Measurements from ENCODE around the gene HEPN1. TPM values are rescaled to one million over a fixed set of nuclear protein-coding genes. Genes with fewer than 3 reads are reported as not detected.

Gene HEPN1
- total RNA-seq, 2 experiments from 2014 or later = not detected

GRCh38 chr11:124920870-124921609 lies 2.0 kb downstream of the HEPN1 start:
- H3K4me3 Mint-ChIP-seq = peak overlapping the region; percentile 39
- peak overlapping the region; percentile 65 for H3K27ac Mint-ChIP-seq
- peak; percentile 78 for DNase-seq
- H3K36me3 Mint-ChIP-seq (ENCODE audit: low read depth) = no peaks in the 10 kb centered on the region
- H3K9me3 Mint-ChIP-seq = no peaks in the 10 kb centered on the region
- POLR2A ChIA-PET = no interaction called here
- H3K27me3 Mint-ChIP-seq = peaks cover 4% of the 10 kb centered on the region
- CTCF ChIA-PET = interaction anchor here (1.2 to 1.6 kb wide), 4 partner anchors 9 to 219 kb away, joined by 3 to 4 read pairs (median 4); partner anchors contain the start of gene CCDC15
- H3K4me1 Mint-ChIP-seq = peaks cover 26% of the 10 kb centered on the region

DNA sequence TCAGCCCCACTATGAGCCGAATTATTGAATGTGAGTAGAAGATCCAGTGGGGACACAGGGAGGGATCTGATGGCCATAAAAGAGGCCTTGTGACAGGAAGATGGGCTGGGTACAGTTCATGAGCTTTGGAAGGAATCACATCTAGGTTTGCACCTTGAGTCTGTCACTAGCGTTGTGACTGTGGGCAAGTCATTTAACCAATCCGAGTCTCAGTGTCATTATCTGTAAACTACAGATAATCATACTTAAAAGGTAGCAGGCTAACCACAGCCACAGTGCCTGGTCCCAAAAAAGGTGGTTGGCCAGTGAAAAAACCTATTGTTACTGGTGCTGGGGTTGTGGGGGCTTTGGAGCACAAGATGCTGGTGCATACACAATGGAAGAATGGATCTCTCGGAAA lies 3.8 kb downstream of the HEPN1 start:
- ChIA-PET POLR2A (no interaction called here), CTCF (no interaction called here)
- peaks cover 25% of the 10 kb centered on the region for H3K4me1 Mint-ChIP-seq
- no peak for DNase-seq
- no peaks in the 10 kb centered on the region for H3K36me3 Mint-ChIP-seq (ENCODE audit: low read depth)
- no peak overlapping the region for H3K4me3 Mint-ChIP-seq
- H3K9me3 Mint-ChIP-seq = no peaks in the 10 kb centered on the region
- H3K27me3 Mint-ChIP-seq = peaks cover 4% of the 10 kb centered on the region
- no peak overlapping the region for H3K27ac Mint-ChIP-seq

GRCh38 chr11:124923296-124923695 lies 4.2 kb downstream of the HEPN1 start:
- ChIA-PET CTCF (no interaction called here), POLR2A (no interaction called here)
- no peak overlapping the region for H3K27ac Mint-ChIP-seq
- H3K36me3 Mint-ChIP-seq (ENCODE audit: low read depth) = no peaks in the 10 kb centered on the region
- peak; percentile 35 for DNase-seq
- no peak overlapping the region for H3K4me3 Mint-ChIP-seq
- peaks cover 25% of the 10 kb centered on the region for H3K4me1 Mint-ChIP-seq
- no peaks in the 10 kb centered on the region for H3K9me3 Mint-ChIP-seq
- peaks cover 4% of the 10 kb centered on the region for H3K27me3 Mint-ChIP-seq

DNA sequence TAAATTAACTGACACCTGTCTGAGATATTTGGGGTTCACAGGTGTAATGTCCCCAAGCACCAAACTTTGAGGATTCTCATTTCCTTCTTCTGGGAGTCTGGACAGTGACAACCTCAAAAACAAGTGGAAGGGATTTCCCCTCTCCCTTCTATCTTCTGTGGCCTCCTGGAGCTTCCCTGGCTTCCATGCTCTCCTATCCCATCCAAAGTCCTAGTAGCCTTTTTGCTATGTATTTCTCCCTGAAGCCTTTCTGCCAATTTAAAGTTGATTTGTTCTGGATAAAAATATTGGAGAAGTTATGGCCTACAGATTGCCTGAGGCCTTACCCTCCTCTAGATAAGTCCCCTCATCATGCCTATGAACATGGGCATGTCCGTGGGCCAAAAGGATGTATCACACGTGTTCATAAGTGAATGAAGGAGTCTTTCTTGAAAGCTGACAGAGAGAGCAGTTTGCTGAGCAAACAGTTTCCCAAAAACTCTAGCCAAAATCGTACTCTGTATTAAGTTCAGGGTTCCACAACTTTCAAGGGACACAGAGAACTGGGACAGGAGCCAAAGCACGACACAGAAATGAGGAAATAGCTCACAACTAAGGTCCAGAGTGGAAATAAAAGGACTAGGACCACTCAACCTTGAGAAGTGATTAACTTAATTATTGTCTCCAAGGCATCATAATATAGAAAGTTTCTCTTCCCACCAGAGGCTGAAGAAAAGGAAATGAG lies 10.1 kb downstream of the HEPN1 start:
- Mint-ChIP-seq H3K27ac (no peak overlapping the region), H3K27me3 (no peaks in the 10 kb centered on the region), H3K4me1 (peaks cover 13% of the 10 kb centered on the region), H3K36me3 (ENCODE audit: low read depth) (peaks cover 3% of the 10 kb centered on the region), H3K9me3 (no peaks in the 10 kb centered on the region), H3K4me3 (no peak overlapping the region)
- POLR2A ChIA-PET = no interaction called here
- no peak for DNase-seq
- CTCF ChIA-PET = interaction anchor here (0.5 kb wide), 1 partner anchor 194 kb away, joined by 3 read pairs; no protein-coding TSS in a partner anchor

- Mint-ChIP-seq H3K36me3 (ENCODE audit: low read depth) (peaks cover 3% of the 10 kb centered on the region), H3K9me3 (no peaks in the 10 kb centered on the region), H3K27ac (peak overlapping the region; percentile 81), H3K4me3 (peak overlapping the region; percentile 9), H3K4me1 (peaks cover 12% of the 10 kb centered on the region), H3K27me3 (no peaks in the 10 kb centered on the region)
- DNase-seq = no peak
- CTCF ChIA-PET = no interaction called here
- POLR2A ChIA-PET = no interaction called here
Measured at GRCh38 chr11:124930799-124931198, 11.7 kb downstream of the HEPN1 start.

GRCh38 chr11:124934862-124935547 lies 16.0 kb downstream of the HEPN1 start:
- DNase-seq = no peak
- CTCF ChIA-PET = interaction anchor here (1.2 to 2.4 kb wide), 3 partner anchors 9 to 59 kb away, joined by 3 to 6 read pairs (median 4); partner anchors contain the start of gene CCDC15
- Mint-ChIP-seq H3K36me3 (ENCODE audit: low read depth) (peaks cover 3% of the 10 kb centered on the region), H3K4me3 (no peak overlapping the region), H3K4me1 (peaks cover 12% of the 10 kb centered on the region), H3K27me3 (peaks cover 12% of the 10 kb centered on the region), H3K9me3 (no peaks in the 10 kb centered on the region), H3K27ac (no peak overlapping the region)
- POLR2A ChIA-PET = no interaction called here

DNA sequence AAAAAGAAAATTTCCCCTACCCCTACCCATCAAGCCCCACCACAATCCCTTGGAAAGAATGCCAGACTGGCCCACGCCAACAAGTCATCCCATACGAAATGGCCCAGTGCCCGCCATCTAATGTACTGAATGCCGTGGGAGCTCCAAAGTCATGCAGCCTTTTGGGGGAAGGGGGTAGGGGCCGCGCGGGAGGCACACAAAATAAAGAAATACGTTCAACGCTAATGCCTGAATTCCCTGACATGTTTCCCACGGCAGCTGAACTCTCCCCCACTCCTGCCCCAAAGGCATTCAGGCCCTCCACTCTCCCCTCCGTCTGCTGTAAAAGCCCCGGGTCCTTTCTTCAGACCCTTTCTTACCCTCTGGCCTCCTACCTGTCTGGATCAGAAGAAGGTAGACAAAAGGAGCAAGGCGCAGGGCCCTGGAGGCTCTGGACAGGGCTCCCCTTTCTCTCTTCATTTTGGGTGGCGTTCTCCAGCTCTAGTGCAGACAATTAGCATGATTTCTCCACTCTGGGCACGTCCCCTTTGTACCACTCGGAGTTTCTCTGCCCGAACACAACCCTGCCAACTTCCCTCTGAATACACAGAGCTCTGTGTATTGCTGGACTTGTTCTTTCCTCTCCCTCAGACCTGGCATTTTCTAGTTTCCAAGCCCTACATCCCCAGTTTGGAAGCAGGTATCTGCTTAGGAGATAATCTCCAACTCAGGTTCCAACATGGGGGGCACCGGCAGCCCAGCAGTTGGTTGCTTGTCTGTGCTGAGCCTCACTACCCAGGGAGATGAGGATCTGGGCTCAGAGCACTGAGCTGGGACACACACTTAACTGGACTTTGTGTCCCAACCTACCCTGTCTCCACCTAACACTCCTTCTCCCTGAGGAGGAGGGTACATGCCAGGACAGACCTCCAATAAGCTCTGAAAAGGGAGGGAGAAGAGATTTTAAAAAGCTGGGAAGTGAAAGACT lies 16.8 kb downstream of the HEPN1 start, which contains the start of gene HEPACAM:
TSS of gene HEPACAM (minus strand) at position 500 of the 967 bp plus-strand sequence. CDS start at position 459, 41 bp downstream.
- POLR2A ChIA-PET = interaction anchor here (0.6 kb wide), 1 partner anchor 858 kb away, joined by 6 read pairs; no protein-coding TSS in a partner anchor
- no peak for DNase-seq
- Mint-ChIP-seq H3K27me3 (peaks cover 12% of the 10 kb centered on the region), H3K4me1 (peaks cover 5% of the 10 kb centered on the region), H3K27ac (no peak within 1 kb of the TSS), H3K36me3 (ENCODE audit: low read depth) (no peaks in the 10 kb centered on the region), H3K9me3 (no peaks in the 10 kb centered on the region), H3K4me3 (no peak within 1 kb of the TSS)
- CTCF ChIA-PET = interaction anchor here (1.8 to 2.4 kb wide), 2 partner anchors 8 to 18 kb away, joined by 4 to 6 read pairs; partner anchors contain the start of gene CCDC15

GRCh38 chr11:124937336-124937935 lies 18.4 kb downstream of the HEPN1 start:
- H3K27me3 Mint-ChIP-seq = peaks cover 12% of the 10 kb centered on the region
- DNase-seq = no peak
- no peak overlapping the region for H3K4me3 Mint-ChIP-seq
- CTCF ChIA-PET = interaction anchor here (1.0 kb wide), 1 partner anchor 83 kb away, joined by 3 read pairs; no protein-coding TSS in a partner anchor
- no peak overlapping the region for H3K27ac Mint-ChIP-seq
- no peaks in the 10 kb centered on the region for H3K9me3 Mint-ChIP-seq
- POLR2A ChIA-PET = no interaction called here
- no peaks in the 10 kb centered on the region for H3K36me3 Mint-ChIP-seq (ENCODE audit: low read depth)
- H3K4me1 Mint-ChIP-seq = no peaks in the 10 kb centered on the region

GRCh38 chr11:124938206-124938765 lies 19.2 kb downstream of the HEPN1 start:
- DNase-seq = no peak
- ChIA-PET POLR2A (interaction anchor here (0.7 kb wide), 1 partner anchor 10 kb away, joined by 3 read pairs; no protein-coding TSS in a partner anchor), CTCF (interaction anchor here (1.0 to 1.5 kb wide), 2 partner anchors 15 to 84 kb away, joined by 3 read pairs; partner anchors contain the start of gene CCDC15)
- Mint-ChIP-seq H3K4me3 (no peak overlapping the region), H3K4me1 (peaks cover 5% of the 10 kb centered on the region), H3K9me3 (no peaks in the 10 kb centered on the region), H3K36me3 (ENCODE audit: low read depth) (no peaks in the 10 kb centered on the region), H3K27ac (no peak overlapping the region), H3K27me3 (peaks cover 13% of the 10 kb centered on the region)

GRCh38 chr11:124938970-124939369 lies 19.9 kb downstream of the HEPN1 start:
- CTCF ChIA-PET = interaction anchor here (1.5 kb wide), 1 partner anchor 15 kb away, joined by 3 read pairs; the partner anchor contains the start of gene CCDC15
- no peaks in the 10 kb centered on the region for H3K36me3 Mint-ChIP-seq (ENCODE audit: low read depth)
- H3K9me3 Mint-ChIP-seq = no peaks in the 10 kb centered on the region

GRCh38 chr11:124941703-124942102 lies 22.7 kb downstream of the HEPN1 start:
- Mint-ChIP-seq H3K9me3 (no peaks in the 10 kb centered on the region), H3K27ac (no peak overlapping the region), H3K4me1 (peaks cover 12% of the 10 kb centered on the region), H3K4me3 (no peak overlapping the region), H3K36me3 (ENCODE audit: low read depth) (peaks cover 3% of the 10 kb centered on the region), H3K27me3 (peaks cover 7% of the 10 kb centered on the region)
- no peak for DNase-seq
- ChIA-PET POLR2A (no interaction called here), CTCF (interaction anchor here (0.5 to 1.7 kb wide), 4 partner anchors 8 to 99 kb away, joined by 3 to 5 read pairs (median 4); partner anchors contain the start of gene CCDC15)

More at GRCh38 chr11:124938970-124939369, 19.9 kb downstream of the HEPN1 start:
- POLR2A ChIA-PET = no interaction called here
- H3K4me3 Mint-ChIP-seq = no peak overlapping the region
- DNase-seq = no peak
- peaks cover 13% of the 10 kb centered on the region for H3K27me3 Mint-ChIP-seq
- peaks cover 11% of the 10 kb centered on the region for H3K4me1 Mint-ChIP-seq
- H3K27ac Mint-ChIP-seq = no peak overlapping the region
